Bone marrow (tissue), 2 donors: ENCODE results near the gene ANGPT4.

ENCODE experiments used
- DNase-seq, 2 donors: peaks; one replicate each; lab custom pipeline; 2025; lab: John Stamatoyannopoulos, UW

The ANGPT4 gene

GRCh38 chr20:916125-916799 lies at the start of gene ANGPT4:
ANGPT4 (minus strand) TSS chr20:916334; CDS start chr20:916214, 120 bp downstream.
- DNase-seq: no peak

- no peak for DNase-seq
Observed at GRCh38 chr20:963795-964194, 47.7 kb upstream of the ANGPT4 start.

DNA sequence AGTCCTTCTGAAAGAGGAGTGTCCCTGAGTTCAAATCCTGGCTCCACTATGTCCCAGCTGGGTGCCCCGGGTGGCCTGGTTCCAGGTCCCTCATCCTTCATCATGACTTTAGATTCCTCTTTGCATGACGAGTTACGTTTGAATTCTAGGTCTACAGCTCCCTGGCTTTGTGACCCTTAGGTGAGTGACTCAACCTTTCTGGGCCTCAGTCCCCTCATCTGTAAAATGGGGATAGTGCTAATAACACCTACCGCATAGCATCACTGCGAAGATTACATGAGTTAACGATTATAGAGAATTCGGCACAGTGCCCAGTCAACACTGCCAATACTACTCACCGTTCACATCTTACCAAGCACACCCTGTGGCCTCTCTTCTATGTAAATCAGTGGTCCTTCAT lies 46.5 kb upstream of the ANGPT4 start:
- no peak for DNase-seq

DNA sequence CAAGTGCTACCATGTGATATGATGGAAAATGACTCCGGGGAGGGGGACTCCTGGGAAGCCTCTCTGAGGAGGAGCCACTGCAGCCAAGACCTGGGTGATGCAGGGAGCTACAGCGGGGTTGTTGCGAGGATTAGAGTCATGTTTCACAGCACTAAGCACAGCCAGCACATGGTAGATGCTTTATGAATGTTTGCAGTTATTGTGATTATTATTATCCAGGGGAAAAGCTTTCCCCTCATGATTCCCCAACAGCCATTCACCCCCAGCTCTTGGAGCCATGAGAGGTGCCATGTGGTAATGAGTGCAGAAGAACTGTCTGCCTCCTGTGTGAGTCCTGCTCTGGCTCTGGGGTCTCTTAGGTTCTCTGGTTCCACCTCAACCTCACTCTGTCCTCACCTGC lies 46.1 kb upstream of the ANGPT4 start:
- DNase-seq: no peak

DNA sequence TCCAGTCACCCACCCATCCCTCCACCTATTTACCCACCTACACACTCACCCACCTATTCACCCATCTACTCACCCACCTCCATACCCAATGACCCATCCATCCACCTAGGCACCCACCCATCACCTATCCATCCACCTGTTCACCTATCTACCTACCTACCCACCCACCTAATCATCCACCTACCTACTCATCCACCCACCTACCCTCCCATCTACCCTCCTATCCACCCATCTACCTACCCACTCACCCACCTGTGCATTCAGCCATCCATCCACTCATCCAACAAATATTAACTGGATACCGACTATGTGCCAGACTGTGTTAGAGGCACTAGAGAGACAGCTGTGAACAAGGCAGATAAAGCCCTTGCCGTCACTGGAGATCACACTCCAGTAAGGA lies 45.6 kb upstream of the ANGPT4 start:
- DNase-seq: no peak

- no peak for DNase-seq
Observed at GRCh38 chr20:959996-960615, 44.0 kb upstream of the ANGPT4 start.

- no peak for DNase-seq
Observed at GRCh38 chr20:958936-959815, 43.0 kb upstream of the ANGPT4 start.

GRCh38 chr20:957544-957943 lies 41.4 kb upstream of the ANGPT4 start:
- no peak for DNase-seq

DNA sequence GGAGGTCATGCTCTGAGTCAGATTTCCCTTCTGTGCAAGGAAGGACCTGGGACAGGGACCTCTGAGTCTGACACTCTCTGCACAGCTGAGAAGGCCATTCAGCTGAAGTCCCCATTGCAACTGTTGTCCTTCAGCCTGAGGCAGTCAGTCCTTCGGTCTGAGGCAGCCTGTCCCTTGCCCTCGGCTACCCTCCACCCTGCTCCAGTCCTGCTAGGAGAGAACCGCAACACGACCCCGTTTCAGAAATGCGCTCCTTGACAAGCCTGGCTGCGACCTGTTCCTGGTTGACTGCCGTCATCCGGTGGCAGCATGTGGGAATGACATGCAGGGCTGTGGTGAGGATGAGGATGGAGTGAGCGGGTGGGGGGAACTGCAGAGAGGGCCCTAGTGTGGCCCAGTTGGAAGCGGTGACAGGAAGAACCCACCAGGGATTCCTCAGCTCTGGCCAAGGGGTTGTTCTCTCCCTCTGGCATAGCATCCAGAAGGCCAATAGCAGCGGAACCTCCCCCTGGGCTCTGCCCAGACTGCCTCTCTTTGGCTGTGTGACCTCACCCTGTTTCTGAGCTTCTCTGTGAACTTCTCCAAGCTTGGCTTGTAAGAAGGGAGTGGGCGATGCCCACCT lies 40.3 kb upstream of the ANGPT4 start:
- peak; percentile 42 to 44 for DNase-seq

DNA sequence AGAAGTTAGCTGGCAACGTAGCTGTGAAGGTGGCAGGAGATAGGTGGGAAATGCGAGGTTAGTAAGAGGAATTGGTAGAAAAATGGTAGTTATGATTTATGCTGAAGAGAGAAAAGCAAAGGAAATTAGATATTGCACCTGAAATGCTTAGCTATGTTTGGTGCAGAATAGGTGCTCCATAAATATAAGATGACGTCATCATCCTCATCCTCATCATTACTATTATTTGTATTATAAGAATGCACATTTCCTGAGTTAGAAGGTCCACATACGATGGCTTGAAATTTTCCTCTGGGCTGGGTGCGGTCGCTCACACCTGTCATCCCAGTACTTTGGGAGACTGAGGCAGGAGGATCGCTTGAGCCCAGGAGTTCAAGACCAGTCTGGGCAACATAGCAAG lies 39.5 kb upstream of the ANGPT4 start:
- no peak for DNase-seq

DNA sequence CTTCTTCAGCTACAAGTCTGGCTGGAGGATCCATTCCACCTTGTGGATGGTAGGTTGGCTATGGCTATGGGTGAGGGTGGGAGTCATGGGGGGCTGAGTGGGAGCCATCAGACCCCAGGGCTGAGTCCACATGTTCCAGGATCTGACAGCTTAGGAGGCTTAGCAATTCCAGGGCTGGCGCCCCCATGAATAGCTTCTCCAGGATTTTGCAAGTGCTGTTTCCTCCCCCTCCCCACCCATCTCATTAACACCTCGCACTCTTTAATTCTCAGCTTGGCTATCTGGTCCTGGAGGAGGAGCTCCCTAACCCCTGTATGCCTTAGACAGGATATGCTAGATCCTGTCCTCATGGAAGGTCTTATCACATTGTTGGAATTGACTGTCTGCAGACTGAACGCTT lies 39.0 kb upstream of the ANGPT4 start:
- DNase-seq: no peak

GRCh38 chr20:953742-954141 lies 37.6 kb upstream of the ANGPT4 start:
- DNase-seq: no peak

DNA sequence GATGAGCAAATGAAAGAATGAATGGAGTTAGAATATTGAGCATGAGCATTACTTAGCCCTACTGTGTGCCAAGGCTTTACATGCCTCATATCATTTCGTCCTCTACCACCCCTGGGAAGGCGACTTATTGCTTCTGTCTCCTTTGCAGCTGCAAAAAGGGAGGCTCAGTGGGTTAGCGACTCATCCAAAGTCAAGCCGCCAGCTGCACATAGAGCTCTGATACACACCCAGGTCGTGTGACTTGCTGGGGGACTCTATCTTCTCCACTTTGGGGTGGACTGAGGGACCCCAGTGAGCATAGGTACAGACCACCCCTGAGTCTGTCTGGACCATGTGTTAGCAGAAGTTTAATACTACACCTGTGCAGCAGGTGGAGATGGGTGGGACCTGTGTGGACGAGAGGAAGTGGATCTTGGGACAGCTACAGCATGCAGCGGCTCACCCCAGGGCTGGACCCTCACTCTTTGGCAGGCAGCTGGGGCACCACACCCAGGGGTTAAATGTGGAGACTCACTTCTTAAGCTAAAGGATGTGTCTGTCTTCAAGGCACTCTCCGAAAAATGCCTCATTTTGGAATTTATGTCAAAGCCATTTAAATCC lies 36.2 kb upstream of the ANGPT4 start:
- DNase-seq: no peak

DNA sequence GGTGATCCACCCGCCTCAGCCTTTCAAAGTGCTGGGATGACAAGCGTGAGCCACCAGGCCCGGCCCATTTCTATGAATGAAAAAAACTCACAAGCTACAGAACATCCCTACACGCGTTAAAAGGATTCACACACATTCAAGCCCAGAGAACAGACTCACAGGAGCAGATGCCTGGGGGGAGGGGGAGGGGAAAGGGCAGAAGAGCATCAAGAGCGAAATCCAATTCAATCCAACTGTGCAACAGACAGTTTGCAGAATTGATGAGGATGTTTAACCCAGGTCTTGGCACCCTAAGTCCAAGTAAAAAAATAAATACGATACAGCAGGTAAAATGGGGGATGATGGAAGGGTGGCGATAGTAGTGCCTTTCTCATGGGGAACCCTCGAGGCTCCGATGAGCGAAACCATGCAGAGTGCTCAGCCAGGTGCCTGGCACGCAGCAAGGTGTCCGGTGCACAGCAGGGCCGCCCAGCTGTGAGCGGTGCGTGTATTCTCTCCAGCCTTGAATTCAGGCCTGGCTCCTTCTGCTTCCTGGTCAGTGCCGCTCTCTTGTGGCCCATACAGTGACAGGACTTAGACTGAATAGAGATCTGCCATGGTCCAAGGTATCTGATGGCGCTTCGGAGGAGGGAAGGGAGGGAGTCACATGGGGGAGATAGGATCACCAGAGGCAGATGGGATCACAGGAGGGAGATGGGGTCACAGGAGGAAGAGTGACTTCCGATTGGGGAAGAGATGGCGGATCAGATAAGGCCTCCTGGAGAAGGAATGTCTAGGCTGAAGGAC lies 35.4 kb upstream of the ANGPT4 start:
- no peak for DNase-seq

DNA sequence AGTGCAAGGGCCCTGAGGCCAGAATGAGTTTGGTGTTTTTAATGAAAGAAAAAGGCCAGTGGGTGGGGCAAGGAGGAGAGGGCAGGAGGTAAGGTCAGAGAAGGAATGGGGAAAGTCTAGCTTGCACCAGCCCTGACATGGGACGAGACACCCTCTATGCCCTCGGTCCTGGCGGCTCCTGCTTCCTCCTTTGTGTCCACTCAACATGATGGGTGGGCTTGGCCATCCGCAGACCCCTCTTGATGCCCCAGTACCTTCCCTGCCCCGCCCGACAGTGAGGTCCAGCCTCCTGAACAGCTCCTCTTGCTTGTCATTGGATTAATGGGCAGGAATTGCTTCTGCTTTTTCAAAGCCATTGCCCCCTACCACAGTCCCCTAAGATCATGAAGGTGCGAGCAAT lies 33.6 kb upstream of the ANGPT4 start:
- DNase-seq: no peak

DNA sequence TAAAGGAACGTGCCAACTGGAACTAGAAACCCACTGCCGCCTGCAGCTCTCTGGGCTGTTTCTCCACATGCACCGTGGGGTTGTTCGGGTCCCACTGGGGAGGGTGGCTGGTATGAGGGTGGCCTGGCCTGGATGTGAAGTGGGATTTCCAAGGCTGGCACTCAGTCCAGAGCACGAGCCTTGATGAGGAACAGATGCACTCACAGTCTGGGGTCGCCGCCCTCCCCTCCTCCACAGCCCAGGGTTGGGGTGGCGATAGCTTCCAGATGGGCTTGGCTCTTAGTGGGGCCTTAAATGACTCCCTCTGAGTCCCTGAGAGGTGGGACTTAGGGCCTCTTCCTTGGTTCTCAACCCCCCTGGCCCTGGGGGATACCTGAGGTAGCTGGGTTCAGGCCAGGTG lies 30.7 kb upstream of the ANGPT4 start:
- no peak for DNase-seq

- no peak for DNase-seq
Observed at GRCh38 chr20:945841-946240, 29.7 kb upstream of the ANGPT4 start.

DNA sequence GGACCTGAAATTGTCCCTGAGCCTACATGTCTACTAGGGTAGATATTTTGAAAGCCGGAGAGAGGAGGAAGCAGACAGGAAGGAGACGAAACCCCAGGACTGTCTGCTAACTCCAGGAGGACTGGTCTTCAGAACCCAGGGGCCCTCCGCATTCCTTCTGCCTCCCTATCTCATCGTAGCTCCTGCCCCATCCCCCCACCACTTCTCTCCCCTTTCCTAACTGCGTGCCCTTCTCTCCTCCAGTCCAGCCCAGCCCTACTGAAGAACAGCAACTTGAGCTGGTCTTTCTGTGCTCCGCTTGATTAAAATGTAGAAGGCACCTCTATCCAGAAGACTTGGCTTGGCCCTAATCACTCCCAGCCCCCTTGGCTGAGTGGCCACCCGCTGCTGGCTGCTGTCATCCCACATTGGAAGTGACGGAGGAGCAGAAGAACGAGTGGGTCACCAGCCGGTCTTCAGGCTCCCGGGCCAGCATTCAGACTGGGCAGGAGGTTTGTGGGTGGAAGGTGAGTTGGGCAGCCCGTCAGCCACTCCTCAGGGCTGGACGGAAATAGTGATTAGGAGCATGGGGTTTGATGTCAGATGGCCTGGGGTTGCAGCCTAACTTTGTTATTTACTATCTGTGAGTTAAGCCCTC lies 28.8 kb upstream of the ANGPT4 start:
- no peak for DNase-seq

- no peak for DNase-seq
Observed at GRCh38 chr20:944148-944547, 28.0 kb upstream of the ANGPT4 start.

- DNase-seq: no peak
Observed at GRCh38 chr20:942611-943010, 26.5 kb upstream of the ANGPT4 start.

DNA sequence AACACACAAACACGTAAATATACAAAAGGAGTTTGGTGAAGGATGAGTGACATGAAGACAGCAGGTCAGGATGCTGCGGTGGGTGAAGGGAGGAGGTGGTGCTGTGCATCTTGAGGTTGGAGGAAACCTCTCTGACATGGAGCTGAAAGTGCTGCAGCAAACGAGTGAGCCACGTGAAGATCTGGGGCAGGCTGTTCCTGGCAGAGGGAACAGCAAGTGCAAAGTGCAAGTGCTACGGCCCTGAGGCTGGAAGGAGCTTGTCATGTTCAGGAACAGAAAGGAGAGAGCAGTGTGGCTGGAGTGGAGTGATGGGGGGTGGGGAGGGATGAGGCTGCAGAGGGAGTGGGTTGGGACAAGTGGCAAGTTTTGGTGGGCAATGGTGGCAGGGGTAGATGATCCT lies 24.8 kb upstream of the ANGPT4 start:
- no peak for DNase-seq
